Activated CD4-positive, CD25-positive, alpha-beta regulatory T cell (primary cell): ENCODE results near the gene DXO.
"Not testable (repeated sequence)": the region's sequence is repeated elsewhere in the genome, so short reads cannot be mapped to it uniquely, and the experiment has no call there.

ENCODE experiments used
- DNase-seq, 4 experiments: peaks; one replicate each; lab custom pipeline; 2025; lab: John Stamatoyannopoulos, UW

DXO gene

DNA sequence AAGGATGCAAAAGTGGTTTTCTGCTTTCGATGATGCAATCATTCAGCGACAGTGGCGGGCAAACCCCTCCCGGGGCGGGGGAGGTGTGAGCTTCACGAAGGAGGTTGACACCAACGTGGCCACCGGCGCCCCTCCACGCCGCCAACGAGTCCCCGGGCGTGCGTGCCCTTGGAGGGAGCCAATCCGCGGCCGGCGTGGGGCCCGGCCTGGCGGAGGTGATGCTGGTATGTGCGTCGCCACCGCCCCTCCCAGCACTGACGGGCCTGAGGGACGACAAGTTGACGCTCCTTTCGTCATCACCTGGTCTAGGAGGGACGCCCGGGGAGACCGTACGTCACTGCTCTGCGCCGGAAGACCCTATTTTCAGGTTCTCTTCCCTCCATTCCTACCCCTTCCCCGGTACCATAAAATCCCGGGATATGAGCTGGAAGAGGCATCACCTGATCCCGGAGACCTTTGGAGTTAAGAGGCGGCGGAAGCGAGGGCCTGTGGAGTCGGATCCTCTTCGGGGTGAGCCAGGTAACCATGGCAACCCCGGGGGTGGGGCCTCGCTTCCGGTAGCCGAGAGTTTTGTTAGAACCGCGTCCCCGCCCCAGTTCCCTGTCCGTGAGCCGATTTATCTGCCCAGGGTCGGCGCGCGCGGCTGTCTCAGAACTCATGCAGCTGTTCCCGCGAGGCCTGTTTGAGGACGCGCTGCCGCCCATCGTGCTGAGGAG is at the start of gene DXO:
DXO (minus strand) TSS at position 146 of the 716 bp plus-strand sequence. CDS start 463 bp downstream, outside the sequence.
- DNase-seq = peak; percentile 93 to 94 (median 94)

DNA sequence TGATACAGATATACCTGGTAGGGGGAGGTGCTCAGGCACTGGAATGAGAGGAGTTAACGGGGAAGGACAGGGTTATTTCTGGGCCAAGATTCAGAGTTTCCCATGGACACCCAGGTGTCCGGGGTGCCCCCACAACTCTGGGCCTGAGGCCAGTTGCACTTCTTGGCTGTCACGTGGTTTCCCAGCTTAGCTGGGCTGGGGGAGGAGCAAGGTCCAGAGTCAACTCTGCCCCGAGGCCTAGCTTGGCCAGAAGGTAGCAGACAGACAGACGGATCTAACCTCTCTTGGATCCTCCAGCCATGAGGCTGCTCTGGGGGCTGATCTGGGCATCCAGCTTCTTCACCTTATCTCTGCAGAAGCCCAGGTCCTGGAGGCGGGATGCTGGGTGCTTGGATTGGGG is 42.6 kb upstream of the DXO start, which contains the start of gene C4B:
C4B (plus strand) TSS at position 249 of the 400 bp plus-strand sequence; CDS start at position 300, 51 bp downstream.
- DNase-seq = not testable (repeated sequence)

DNA sequence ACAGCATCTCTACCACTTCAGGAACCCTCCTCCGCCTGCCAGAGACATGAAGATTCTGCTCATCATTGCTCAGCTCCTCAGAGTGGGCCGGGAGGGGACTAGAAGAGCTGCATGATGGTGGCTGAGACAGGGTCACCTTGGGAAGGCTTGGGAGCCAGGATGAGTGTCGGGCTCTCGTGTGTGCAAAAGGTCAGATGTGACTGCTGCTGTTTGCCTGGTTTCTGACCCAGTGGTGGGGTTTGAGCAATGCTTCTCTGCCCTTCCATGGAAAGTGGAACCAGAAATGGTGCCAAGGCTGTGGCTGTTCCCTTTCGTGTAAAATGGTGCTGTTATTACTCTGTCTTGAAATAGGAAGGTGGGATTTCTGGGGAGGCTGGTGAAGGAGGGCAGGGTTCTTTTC is 41.8 kb upstream of the DXO start:
- not testable (repeated sequence) for DNase-seq

DNA sequence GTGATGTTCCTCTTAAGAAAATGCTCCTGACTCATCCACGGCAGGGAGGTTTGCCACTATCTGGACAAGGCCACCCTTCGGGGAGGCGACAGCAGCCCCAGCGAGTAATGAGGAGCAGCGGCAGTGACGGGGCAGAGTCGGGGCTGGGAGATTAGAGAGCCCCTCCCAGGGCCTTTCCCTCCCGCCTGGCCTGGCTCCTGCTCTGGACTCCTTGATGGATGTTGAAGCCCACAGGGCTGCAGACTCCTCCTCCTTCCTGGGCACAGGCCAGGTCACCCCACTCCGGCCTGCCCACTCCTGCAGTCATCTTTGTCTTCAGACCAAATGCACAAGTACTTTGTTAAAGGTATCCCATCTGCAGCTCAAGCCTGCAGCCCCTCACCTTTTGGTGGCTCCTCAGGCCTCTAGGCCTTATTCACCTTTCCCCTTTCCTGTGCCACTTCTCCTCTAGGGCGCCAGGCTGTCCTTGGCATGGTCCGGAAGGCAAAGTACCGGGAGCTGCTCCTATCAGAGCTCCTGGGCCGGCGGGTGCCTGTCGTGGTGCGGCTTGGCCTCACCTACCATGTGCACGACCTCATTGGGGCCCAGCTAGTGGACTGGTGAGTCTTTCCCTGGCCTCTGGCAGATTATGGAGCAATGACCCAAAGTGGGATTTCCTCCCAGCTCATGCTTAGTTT is 41.1 kb upstream of the DXO start:
- DNase-seq = not testable (repeated sequence)

DNA sequence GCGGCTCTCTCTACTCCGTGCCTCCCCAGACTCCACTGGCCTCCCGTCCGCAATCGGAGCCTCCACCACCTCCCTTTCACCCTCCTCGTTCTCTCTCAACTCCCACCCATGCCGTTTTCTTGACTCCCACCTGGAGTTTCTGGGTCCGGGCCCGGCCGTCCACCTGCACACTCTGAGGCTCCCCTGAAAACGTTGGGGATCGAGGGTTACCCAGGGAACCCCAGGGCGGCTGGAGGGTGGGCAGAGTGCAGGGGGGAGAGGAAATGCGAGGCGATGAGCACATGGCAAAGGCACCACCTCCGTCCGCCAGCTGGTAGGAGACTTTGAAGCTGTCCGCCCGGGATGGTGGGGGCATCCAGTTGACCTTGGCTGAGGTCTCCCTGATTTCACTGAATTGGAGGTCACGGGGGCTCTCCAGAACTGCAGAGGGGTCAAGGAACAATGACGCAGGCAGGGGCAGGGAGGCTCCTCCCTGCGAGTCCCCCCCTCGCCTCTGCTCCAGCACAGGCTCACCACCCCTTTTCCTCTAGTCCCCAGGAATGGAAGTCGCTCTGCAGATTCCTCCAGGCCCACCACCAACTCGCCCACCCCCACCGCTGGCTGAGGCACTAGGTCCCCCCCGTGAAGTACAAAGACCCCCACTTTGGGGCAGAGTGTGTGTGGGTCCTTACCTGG is 39.1 kb upstream of the DXO start:
- not testable (repeated sequence) for DNase-seq

DNA sequence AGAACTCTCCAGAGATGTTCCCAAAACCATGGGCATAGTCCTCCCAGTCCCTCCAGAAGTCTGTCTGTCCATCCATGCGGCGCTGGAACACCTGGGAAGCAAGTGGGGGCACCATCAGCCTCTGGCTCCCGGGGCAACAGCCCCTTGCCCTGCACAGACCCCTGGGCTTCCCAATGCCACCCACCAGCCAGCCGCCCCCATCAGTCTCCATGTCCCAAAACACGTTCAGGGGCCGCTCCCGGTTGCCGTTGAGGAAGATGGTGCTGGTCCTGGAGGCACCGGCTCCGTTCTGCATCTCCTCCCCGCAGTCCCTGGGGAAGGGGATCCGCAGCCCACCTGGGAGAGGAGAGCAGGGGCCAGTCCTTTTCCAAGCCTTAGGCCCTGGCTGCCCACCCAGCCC is 37.6 kb upstream of the DXO start:
- not testable (repeated sequence) for DNase-seq

DNA sequence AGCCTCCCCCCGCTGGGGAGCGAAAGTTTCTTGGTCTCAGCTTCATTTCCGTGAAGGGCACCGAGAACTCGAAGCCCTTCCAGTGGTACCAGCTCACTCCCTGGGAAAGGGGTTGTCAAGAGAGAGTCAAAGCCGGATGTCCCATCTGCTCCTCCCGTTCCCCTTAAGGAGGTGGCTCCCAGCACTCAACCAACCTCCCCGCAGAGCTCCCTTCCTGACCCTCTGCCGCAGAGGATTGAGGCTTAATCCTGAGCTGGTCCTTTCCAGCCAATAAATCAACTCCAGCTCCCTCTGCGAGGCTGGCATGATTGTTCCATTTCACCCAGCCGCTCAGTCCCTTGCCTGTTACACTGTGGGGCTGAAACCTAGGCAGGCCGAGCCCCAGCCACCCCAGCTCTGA is 36.7 kb upstream of the DXO start:
- DNase-seq = not testable (repeated sequence)

DNA sequence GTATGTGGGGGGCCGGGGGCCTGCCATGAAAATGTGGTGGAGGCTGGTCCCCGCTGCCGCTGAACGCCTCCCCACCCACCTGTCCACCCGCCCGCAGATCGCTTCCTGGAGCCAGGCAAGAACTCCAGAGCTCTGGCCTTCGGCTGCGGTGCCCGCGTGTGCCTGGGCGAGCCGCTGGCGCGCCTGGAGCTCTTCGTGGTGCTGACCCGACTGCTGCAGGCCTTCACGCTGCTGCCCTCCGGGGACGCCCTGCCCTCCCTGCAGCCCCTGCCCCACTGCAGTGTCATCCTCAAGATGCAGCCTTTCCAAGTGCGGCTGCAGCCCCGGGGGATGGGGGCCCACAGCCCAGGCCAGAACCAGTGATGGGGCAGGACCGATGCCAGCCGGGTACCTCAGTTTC is 36.1 kb upstream of the DXO start:
- DNase-seq = not testable (repeated sequence)

DNA sequence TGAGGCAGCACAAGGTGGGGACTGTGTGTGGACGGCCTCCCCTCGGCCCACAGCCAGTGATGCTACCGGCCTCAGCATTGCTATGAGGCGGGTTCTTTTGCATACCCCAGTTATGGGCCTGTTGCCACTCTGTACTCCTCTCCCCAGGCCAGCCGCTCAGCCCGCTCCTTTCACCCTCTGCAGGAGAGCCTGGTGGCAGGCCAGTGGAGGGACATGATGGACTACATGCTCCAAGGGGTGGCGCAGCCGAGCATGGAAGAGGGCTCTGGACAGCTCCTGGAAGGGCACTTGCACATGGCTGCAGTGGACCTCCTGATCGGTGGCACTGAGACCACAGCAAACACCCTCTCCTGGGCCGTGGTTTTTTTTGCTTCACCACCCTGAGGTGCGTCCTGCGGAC is 35.1 kb upstream of the DXO start:
- not testable (repeated sequence) for DNase-seq

DNA sequence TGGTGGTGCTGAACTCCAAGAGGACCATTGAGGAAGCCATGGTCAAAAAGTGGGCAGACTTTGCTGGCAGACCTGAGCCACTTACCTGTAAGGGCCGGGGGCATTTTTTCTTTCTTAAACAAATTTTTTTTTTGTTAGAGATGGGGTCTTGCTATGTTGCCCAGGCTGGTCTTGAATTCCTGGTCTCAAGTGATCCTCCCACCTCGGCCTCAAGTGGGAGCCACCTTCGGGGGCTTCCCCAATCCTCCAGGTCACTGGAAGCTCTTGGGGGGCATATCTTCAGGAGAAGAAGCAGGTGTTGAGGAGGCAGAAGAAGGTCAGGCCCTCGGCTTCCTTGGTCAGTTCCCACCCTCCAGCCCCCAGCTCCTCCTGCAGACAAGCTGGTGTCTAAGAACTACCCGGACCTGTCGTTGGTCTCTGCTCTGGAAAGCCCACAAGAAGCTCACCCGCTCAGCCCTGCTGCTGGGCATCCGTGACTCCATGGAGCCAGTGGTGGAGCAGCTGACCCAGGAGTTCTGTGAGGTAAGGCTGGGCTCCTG is 34.1 kb upstream of the DXO start:
- not testable (repeated sequence) for DNase-seq

DNA sequence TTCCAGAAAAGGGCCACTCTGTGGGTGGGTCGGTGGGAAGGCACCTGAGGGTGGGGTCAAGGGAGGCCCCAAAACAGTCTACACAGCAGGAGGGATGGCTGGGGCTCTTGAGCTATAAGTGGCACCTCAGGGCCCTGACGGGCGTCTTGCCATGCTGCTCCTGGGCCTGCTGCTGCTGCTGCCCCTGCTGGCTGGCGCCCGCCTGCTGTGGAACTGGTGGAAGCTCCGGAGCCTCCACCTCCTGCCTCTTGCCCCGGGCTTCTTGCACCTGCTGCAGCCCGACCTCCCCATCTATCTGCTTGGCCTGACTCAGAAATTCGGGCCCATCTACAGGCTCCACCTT is 33.6 kb upstream of the DXO start:
- DNase-seq = not testable (repeated sequence)

DNA sequence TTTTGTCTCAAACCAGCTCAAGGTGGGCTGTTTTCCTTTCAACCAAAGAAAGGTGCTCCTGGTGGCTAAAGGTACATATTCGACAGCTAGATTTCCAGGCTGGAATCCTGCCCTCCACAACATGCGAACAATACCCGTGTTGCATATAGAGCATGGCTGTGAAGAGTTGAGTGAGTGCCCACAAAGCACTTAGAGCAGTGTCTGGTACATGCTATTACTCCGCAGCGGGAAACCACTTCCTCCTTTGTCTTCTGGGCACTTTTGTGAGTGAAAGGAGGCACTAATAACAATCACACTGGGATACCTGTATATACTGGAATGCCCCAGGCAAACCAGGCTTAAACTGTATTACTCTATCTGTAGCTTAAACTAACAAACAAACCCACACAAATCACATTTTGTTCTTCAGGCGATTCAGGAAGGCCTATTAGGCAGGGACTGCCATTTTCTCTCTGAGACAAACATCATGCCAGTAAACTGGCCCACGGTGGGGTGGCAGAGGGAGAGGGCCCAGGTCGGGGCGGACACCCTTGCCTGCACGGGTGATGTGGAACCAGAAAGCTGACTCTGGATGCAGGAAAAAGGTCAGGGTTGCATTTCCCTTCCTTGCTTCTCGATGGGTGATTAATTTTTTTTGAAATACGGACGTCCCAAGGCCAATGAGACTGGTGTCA is 33.1 kb upstream of the DXO start:
- DNase-seq = not testable (repeated sequence)

DNA sequence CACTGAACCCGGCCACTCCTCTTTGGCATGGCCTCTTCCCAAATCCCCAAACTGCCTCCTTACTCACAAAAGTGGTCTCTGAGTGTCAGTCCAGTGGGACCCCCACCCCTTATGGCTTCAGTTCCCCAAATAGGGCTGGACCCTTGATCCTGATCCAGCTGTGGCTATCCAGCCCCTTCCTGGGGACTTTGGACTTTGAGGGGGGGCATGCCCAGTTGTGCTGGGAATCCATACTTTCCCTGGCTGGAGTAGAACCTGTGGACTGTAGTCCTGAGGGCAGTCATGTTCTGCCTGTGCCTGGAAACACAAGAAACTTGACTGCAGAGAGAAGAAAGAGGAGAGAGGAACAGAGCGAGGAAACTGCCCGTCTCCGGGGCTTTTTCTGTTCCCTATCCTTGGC is 32.5 kb upstream of the DXO start:
- DNase-seq = not testable (repeated sequence)

DNA sequence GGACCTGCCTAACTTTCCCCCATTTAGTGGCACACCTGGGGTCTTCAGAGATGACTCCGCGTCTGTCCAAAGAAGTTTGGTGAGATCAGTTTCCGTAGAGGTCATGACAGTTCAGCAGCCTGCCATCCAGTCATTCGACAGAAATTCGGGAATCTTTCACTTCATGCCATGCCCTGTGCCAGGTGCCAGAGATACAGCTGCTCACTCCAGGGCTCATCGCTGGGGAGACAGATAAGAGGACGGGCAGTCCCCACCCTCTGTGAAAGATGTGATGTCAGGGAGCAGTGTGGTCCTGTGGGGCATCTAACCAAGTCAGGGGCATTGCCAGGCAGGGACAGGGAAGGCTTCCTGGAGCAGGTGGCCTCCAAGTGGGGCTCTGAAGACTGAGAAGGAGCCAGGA is 31.4 kb upstream of the DXO start:
- DNase-seq = not testable (repeated sequence)

DNA sequence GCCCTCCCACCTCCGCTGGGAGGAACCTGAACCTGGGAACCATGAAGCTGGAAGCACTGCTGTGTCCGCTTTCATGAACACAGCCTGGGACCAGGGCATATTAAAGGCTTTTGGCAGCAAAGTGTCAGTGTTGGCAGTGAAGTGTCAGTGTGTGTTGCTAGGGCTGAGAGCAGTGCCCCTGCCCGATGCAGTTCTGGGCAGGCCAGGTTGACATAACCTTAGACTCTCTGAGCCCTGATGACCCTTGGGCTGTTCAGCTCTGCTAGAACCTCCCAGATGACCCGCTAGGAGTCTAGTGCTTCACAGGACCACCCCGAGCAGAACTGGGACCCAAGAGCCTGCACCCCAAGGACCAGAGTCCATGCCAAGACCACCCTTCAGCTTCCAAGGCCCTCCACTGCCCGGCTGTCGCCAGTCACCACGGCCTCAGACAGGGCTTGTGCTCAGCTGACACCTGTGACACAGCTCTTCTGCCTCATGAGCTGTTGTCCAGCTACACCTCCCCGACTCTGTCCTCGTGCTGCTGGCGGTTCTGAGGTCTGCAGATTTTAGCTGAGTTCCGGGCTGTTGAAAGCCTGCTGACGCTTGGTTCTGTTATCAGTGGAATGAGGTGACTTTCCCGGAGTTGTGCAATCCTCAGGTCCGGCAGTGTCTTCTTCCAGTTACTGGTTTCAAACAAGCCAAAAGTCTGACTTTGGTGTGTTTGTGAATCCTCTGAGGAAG is 30.8 kb upstream of the DXO start:
- DNase-seq = not testable (repeated sequence)

DNA sequence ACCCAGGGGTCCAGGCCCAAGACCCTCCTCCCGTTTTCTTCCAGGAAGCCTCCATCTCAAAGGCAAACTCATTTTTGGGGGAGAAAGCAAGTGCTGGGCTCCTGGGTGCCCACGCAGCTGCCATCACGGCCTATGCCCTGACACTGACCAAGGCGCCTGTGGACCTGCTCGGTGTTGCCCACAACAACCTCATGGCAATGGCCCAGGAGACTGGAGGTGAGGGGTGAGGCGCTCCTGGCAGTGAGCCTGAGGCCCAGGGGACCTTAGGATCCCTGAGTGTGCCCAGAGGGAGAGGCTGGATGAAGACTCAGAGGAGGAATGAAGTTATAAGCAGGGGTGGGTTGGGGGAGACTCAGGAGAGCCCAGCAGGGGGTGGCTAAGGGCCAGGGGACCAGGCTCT is 24.4 kb upstream of the DXO start:
- DNase-seq = not testable (repeated sequence)

DNA sequence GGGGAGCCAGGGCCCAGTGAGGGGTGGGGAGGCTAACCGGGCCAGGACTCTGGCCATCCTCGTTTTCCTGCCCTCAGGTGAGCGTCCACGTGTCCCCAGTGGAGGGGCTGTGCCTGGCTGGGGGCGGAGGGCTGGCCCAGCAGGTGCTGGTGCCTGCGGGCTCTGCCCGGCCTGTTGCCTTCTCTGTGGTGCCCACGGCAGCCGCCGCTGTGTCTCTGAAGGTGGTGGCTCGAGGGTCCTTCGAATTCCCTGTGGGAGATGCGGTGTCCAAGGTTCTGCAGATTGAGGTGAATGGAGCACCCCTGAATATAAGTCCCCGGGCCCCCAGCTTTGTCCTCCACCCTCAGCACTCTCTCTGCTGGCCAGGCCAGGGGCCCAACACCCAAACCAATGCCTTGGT is 22.5 kb upstream of the DXO start:
- DNase-seq = not testable (repeated sequence)

DNA sequence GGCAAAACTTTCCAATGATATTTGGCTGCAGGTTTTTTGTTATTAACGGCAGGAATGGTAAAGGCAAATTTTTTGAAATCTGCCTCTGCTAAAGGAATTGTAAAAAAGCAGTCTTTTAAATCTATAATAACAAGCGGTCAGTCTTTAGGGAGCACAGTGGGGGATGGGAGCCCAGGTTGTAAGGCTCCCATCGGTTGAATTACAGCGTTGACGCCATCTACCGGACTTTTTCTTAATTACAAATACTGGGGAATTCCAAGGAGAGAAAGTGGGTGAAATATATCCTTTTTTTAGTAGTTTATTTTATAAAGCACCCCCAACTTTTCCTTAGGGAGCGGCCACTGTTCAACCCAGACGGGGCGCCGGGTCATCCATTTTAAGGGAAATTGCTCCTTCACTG is 17.4 kb upstream of the DXO start:
- not testable (repeated sequence) for DNase-seq

DNA sequence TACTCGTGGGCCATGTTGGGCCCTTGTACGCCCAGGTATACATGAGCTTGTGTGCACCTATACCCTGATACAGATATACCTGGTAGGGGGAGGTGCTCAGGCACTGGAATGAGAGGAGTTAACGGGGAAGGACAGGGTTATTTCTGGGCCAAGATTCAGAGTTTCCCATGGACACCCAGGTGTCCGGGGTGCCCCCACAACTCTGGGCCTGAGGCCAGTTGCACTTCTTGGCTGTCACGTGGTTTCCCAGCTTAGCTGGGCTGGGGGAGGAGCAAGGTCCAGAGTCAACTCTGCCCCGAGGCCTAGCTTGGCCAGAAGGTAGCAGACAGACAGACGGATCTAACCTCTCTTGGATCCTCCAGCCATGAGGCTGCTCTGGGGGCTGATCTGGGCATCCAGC is 9.8 kb upstream of the DXO start, which contains the start of gene C4A:
C4A (plus strand) TSS at position 314 of the 400 bp plus-strand sequence; CDS start at position 365, 51 bp downstream.
- not testable (repeated sequence) for DNase-seq

DNA sequence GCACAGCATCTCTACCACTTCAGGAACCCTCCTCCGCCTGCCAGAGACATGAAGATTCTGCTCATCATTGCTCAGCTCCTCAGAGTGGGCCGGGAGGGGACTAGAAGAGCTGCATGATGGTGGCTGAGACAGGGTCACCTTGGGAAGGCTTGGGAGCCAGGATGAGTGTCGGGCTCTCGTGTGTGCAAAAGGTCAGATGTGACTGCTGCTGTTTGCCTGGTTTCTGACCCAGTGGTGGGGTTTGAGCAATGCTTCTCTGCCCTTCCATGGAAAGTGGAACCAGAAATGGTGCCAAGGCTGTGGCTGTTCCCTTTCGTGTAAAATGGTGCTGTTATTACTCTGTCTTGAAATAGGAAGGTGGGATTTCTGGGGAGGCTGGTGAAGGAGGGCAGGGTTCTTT is 9.1 kb upstream of the DXO start:
- not testable (repeated sequence) for DNase-seq
